ENCODE data around the gene GDI1. TPM values are rescaled to one million over a fixed set of nuclear protein-coding genes. Genes with fewer than 3 reads are reported as not detected.

The GDI1 gene
- total and polyA plus RNA-seq, 10 of the 15 experiments (the other 5 are each of a cell fraction or from before 2014, with no cell fraction given) = 0.92 to 102 (median 49.6) TPM

GRCh38 chrX:154446430-154446829, 9.5 kb downstream of the GDI1 start:
- FAIRE-seq (no peak), DNase-seq (ENCODE audit: low read depth, low spot score) (no peak), ATAC-seq (no peak)
- ChIA-PET CTCF (no interaction called here), POLR2A (interaction anchor here (1.0 kb wide), 1 partner anchor 12 kb away, joined by 4 read pairs; no protein-coding TSS in a partner anchor), RAD21 (ENCODE audit: unreplicated experiment) (no interaction called here), SMC1A (ENCODE audit: uncharacterized antibody, unreplicated experiment) (no interaction called here)
- no peaks in the 10 kb centered on the region for H4K20me1 ChIP-seq (ENCODE audit: control insufficient read depth, insufficient read depth)
- no peaks in the 10 kb centered on the region for H3K27me3 ChIP-seq (replicated peaks in 1 of 2; ENCODE audit: control insufficient read depth in 2 of 2, insufficient read depth in 2 of 2, low read length in 1 of 2)
- 0 out of 2 replicates have a peak, but pooled peaks cover 3% of the 10 kb centered on the region for H3K4me1 ChIP-seq (ENCODE audit: control insufficient read depth, insufficient read depth, low read length)
- H3K79me2 ChIP-seq (ENCODE audit: control insufficient read depth, insufficient read depth, low read length) = peaks cover 6% of the 10 kb centered on the region
- 67% methylated on average over 12 of the region's 12 CpGs for WGBS (ENCODE audit: insufficient coverage, insufficient replicate concordance, low lambda C conversion rate, missing lambda C conversion rate)
- H3K9me3 ChIP-seq (replicated peaks; ENCODE audit: control insufficient read depth, insufficient read depth, low read length) = no peaks in the 10 kb centered on the region; the same call in 2 of the 3 replicates
- peaks cover 0 to 6% of the 10 kb centered on the region in 2 experiments; a peak in 2 of 4 replicates for H3K36me3 ChIP-seq (ENCODE audit: control insufficient read depth in 2 of 2, insufficient read depth in 2 of 2, low read length in 1 of 2)
- no peak overlapping the region for H2AFZ ChIP-seq (ENCODE audit: control insufficient read depth, low read depth, low read length)
- TF ChIP-seq DPF2 (IDR thresholded peaks at IDR 0.05) = no peak
- no TSS peak for BruUV-seq (replicated peaks)
- in situ Hi-C loops (cut with MboI) (no loop called here), intact Hi-C loops (cut with micrococcal nuclease; ENCODE audit: unreplicated experiment) (no loop called here)
- H3K4me3 ChIP-seq = no peak overlapping the region
- no peak overlapping the region for H3K9ac ChIP-seq (ENCODE audit: control insufficient read depth, insufficient read depth, low read length)
- H3K27ac ChIP-seq (ENCODE audit: control insufficient read depth, insufficient read depth) = no peak overlapping the region
- no peak overlapping the region for H3K4me2 ChIP-seq (ENCODE audit: control insufficient read depth, insufficient read depth)

- Histone ChIP-seq H3K4me2 (ENCODE audit: control insufficient read depth, insufficient read depth) (no peak overlapping the region), H3K9ac (ENCODE audit: control insufficient read depth, insufficient read depth, low read length) (no peak overlapping the region), H3K4me3 (no peak overlapping the region), H4K20me1 (ENCODE audit: control insufficient read depth, insufficient read depth) (no peaks in the 10 kb centered on the region), H3K4me1 (ENCODE audit: control insufficient read depth, insufficient read depth, low read length) (0 out of 2 replicates have a peak, but pooled peaks cover 3% of the 10 kb centered on the region), H3K36me3 (ENCODE audit: control insufficient read depth in 2 of 2, insufficient read depth in 2 of 2, low read length in 1 of 2) (peaks cover 0 to 2% of the 10 kb centered on the region in 2 experiments; a peak in 2 of 4 replicates), H2AFZ (ENCODE audit: control insufficient read depth, low read depth, low read length) (no peak overlapping the region), H3K9me3 (replicated peaks; ENCODE audit: control insufficient read depth, insufficient read depth, low read length) (no peaks in the 10 kb centered on the region; the same call in 2 of the 3 replicates), H3K27ac (ENCODE audit: control insufficient read depth, insufficient read depth) (no peak overlapping the region), H3K79me2 (ENCODE audit: control insufficient read depth, insufficient read depth, low read length) (peaks cover 6% of the 10 kb centered on the region), H3K27me3 (replicated peaks in 1 of 2; ENCODE audit: control insufficient read depth in 2 of 2, insufficient read depth in 2 of 2, low read length in 1 of 2) (no peaks in the 10 kb centered on the region)
- ChIA-PET SMC1A (ENCODE audit: uncharacterized antibody, unreplicated experiment) (no interaction called here), CTCF (no interaction called here), RAD21 (ENCODE audit: unreplicated experiment) (no interaction called here), POLR2A (no interaction called here)
- in situ Hi-C loops (cut with MboI) = no loop called here
- FAIRE-seq (no peak), DNase-seq (ENCODE audit: low read depth, low spot score) (no peak), ATAC-seq (no peak)
- no peak for TF ChIP-seq CBX5 (IDR thresholded peaks at IDR 0.05; ENCODE audit: low read depth)
- TF ChIP-seq SMARCA5 (IDR thresholded peaks at IDR 0.05) = no peak
- TF ChIP-seq NR2F1 (conservative IDR thresholded peaks at IDR 0.05) = no peak
- no peak for TF ChIP-seq HCFC1 (IDR thresholded peaks at IDR 0.05; ENCODE audit: low read length)
- intact Hi-C loops (cut with micrococcal nuclease; ENCODE audit: unreplicated experiment) = no loop called here
- WGBS (ENCODE audit: insufficient coverage, insufficient replicate concordance, low lambda C conversion rate, missing lambda C conversion rate) = 59% methylated on average over 14 of the region's 14 CpGs
- no TSS peak for BruUV-seq (replicated peaks)
Observed at GRCh38 chrX:154448484-154448883, 11.5 kb downstream of the GDI1 start.
